A673 (cell line): ENCODE results near the gene CARMIL1.

ENCODE experiments used
- CTCF ChIP-seq: fragments of 300-800, 200-600 bp; sonication (generic); conservative IDR thresholded peaks from 2 replicates; pipeline ENCODE4 v1.5.1; 2017; ENCODE audit warnings: low read depth, mild to moderate bottlenecking, antibody characterized with exemption, low read length, moderate library complexity, mixed read lengths
- EZH2 ChIP-seq: fragments of 200-600 bp; sonication (generic); IDR thresholded peaks from 2 replicates; pipeline ENCODE4 v1.6.1; 2017; ENCODE audit warnings: borderline replicate concordance, low read depth, mild to moderate bottlenecking, mixed read lengths, antibody characterized with exemption, low read length; ENCODE audit not compliant: poor library complexity, severe bottlenecking

GRCh38 chr6:25640446-25640845 lies 361.3 kb downstream of the CARMIL1 start:
- TF ChIP-seq CTCF (no peak), EZH2 (no peak)
